Measurements from ENCODE around the gene CACNA1B. TPM values are rescaled to one million over a fixed set of nuclear protein-coding genes. Genes with fewer than 3 reads are reported as not detected.

The CACNA1B gene
- total RNA-seq, 2 donors from 2014 or later: 3.6 to 7.9 TPM

DNA sequence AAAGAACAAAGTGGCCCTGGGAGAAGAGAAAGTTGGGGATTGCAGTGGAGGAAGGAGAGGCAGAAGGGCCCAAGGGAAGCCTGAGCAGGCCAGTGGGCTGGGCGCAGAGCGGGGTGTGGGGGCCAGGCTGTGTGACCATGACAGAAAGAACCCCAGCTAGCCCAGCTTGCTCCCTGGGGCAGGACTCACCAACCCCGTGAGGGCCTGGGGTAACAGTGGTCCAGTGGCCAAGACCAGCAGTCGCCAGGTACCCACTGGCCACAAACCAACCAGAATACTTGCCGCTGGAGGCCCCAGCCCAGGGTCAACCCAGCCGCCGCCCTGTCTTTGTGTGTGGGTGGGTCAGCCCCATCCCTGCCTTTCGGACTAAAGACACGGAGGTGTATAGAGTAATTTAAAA, 146.5 kb downstream of the CACNA1B start:
- TF ChIP-seq, protein P1, sequence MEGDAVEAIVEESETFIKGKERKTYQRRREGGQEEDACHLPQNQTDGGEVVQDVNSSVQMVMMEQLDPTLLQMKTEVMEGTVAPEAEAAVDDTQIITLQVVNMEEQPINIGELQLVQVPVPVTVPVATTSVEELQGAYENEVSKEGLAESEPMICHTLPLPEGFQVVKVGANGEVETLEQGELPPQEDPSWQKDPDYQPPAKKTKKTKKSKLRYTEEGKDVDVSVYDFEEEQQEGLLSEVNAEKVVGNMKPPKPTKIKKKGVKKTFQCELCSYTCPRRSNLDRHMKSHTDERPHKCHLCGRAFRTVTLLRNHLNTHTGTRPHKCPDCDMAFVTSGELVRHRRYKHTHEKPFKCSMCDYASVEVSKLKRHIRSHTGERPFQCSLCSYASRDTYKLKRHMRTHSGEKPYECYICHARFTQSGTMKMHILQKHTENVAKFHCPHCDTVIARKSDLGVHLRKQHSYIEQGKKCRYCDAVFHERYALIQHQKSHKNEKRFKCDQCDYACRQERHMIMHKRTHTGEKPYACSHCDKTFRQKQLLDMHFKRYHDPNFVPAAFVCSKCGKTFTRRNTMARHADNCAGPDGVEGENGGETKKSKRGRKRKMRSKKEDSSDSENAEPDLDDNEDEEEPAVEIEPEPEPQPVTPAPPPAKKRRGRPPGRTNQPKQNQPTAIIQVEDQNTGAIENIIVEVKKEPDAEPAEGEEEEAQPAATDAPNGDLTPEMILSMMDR (conservative IDR thresholded peaks at IDR 0.05): no peak
- H3K4me3 Mint-ChIP-seq: peak overlapping the region; percentile 71
- Histone ChIP-seq H3K4me1 (ENCODE audit: control insufficient read depth, insufficient read depth, low read length) (no peaks in the 10 kb centered on the region), H3K27ac (ENCODE audit: low read depth, low read length) (no peak overlapping the region), H3K9ac (ENCODE audit: extremely low read depth, low read length, poor library complexity, severe bottlenecking) (no peak overlapping the region), H3K9me3 (ENCODE audit: control insufficient read depth, low read length) (peaks cover 43% of the 10 kb centered on the region), H3K27me3 (ENCODE audit: control insufficient read depth, insufficient read depth, low read length, poor library complexity, severe bottlenecking) (no peaks in the 10 kb centered on the region), H3K4me3 (ENCODE audit: low read length) (peak overlapping the region; percentile 49), H3K36me3 (ENCODE audit: control insufficient read depth, insufficient read depth, low read length) (no peaks in the 10 kb centered on the region)
- WGBS, 2 experiments (ENCODE audit: insufficient coverage in 1 of 2, insufficient read length in 1 of 2): 84 to 98% methylated on average over 6 to 9 of the region's 9 CpGs
- H3K9me3 Mint-ChIP-seq: peaks cover 5% of the 10 kb centered on the region
- DNase-seq: no peak
- peaks cover 10% of the 10 kb centered on the region for H3K27me3 Mint-ChIP-seq (ENCODE audit: insufficient read depth)
- peaks cover 7% of the 10 kb centered on the region for H3K4me1 Mint-ChIP-seq
- no peak overlapping the region for H3K27ac Mint-ChIP-seq
- H3K36me3 Mint-ChIP-seq (ENCODE audit: low read depth): peaks cover 30% of the 10 kb centered on the region

DNA sequence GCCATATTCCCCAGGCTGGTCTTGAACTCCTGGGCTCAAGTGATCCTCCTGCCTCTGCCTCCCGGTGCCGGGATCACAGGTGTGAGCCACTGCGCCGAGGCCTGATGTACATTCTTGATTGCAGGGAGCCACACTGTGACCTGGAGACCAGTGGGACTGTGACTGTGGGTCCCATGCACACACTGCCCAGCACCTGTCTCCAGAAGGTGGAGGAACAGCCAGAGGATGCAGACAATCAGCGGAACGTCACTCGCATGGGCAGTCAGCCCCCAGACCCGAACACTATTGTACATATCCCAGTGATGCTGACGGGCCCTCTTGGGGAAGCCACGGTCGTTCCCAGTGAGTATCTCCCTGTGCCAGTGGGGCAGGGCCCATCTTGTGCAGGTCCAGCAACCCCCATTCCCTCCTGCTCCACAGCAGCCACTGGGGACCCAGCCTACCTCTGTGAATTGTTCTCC, 147.3 kb downstream of the CACNA1B start:
- H3K4me3 ChIP-seq (ENCODE audit: low read length): no peak overlapping the region
- H3K9ac ChIP-seq (ENCODE audit: extremely low read depth, low read length, poor library complexity, severe bottlenecking): no peak overlapping the region
- DNase-seq: no peak
- WGBS, 2 experiments (ENCODE audit: insufficient coverage in 1 of 2, insufficient read length in 1 of 2): 90 to 92% methylated on average over 11 of the region's 11 CpGs
- Mint-ChIP-seq H3K4me1 (peaks cover 7% of the 10 kb centered on the region), H3K36me3 (ENCODE audit: low read depth) (peaks cover 32% of the 10 kb centered on the region), H3K9me3 (peaks cover 5% of the 10 kb centered on the region), H3K27ac (no peak overlapping the region), H3K4me3 (peak overlapping the region; percentile 71), H3K27me3 (ENCODE audit: insufficient read depth) (peaks cover 10% of the 10 kb centered on the region)
- H3K36me3 ChIP-seq (ENCODE audit: control insufficient read depth, insufficient read depth, low read length): no peaks in the 10 kb centered on the region
- H3K4me1 ChIP-seq (ENCODE audit: control insufficient read depth, insufficient read depth, low read length): no peaks in the 10 kb centered on the region
- H3K27me3 ChIP-seq (ENCODE audit: control insufficient read depth, insufficient read depth, low read length, poor library complexity, severe bottlenecking): no peaks in the 10 kb centered on the region
- TF ChIP-seq, protein P1 (conservative IDR thresholded peaks at IDR 0.05): no peak
- H3K27ac ChIP-seq (ENCODE audit: low read depth, low read length): no peak overlapping the region
- H3K9me3 ChIP-seq (ENCODE audit: control insufficient read depth, low read length): peaks cover 50% of the 10 kb centered on the region

DNA sequence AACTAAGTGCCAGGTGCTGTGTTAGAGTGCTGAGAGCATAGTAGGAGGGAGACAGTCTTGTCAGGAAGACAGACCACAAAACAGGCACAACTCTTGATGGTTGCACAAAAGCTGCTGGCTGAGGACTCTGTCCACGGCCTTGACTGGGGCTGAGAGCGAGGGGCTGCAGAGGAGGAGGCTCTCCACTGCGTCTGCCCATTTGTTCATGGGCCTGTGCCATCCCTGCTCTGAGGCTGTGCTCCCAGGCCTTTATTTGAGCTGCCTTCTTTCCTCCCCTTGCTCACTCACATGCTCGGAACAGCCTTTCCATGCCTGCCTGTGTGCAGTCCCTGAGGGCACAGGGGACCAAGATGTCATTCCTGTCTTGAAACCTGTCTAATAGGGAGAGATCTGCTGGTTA, 147.8 kb downstream of the CACNA1B start:
- no peak overlapping the region for H3K27ac ChIP-seq (ENCODE audit: low read depth, low read length)
- no peaks in the 10 kb centered on the region for H3K4me1 ChIP-seq (ENCODE audit: control insufficient read depth, insufficient read depth, low read length)
- TF ChIP-seq, protein P1 (conservative IDR thresholded peaks at IDR 0.05): no peak
- Mint-ChIP-seq H3K4me1 (peaks cover 5% of the 10 kb centered on the region), H3K27me3 (ENCODE audit: insufficient read depth) (peaks cover 10% of the 10 kb centered on the region), H3K4me3 (peak overlapping the region; percentile 71), H3K27ac (no peak overlapping the region), H3K36me3 (ENCODE audit: low read depth) (peaks cover 35% of the 10 kb centered on the region), H3K9me3 (peaks cover 8% of the 10 kb centered on the region)
- H3K27me3 ChIP-seq (ENCODE audit: control insufficient read depth, insufficient read depth, low read length, poor library complexity, severe bottlenecking): no peaks in the 10 kb centered on the region
- 71 to 100% methylated on average over 2 to 4 of the region's 4 CpGs for WGBS, 2 experiments (ENCODE audit: insufficient coverage in 1 of 2, insufficient read length in 1 of 2)
- H3K36me3 ChIP-seq (ENCODE audit: control insufficient read depth, insufficient read depth, low read length): no peaks in the 10 kb centered on the region
- H3K4me3 ChIP-seq (ENCODE audit: low read length): no peak overlapping the region
- DNase-seq: no peak
- peaks cover 55% of the 10 kb centered on the region for H3K9me3 ChIP-seq (ENCODE audit: control insufficient read depth, low read length)
- no peak overlapping the region for H3K9ac ChIP-seq (ENCODE audit: extremely low read depth, low read length, poor library complexity, severe bottlenecking)

Measured in endodermal cell (in vitro differentiated cells).